GM20431 (cell line): ENCODE measurements around the gene TREML4.
"Not testable (repeated sequence)": the region's sequence is repeated elsewhere in the genome, so short reads cannot be mapped to it uniquely, and the experiment has no call there.

ENCODE experiments used
- in situ Hi-C: fragments of 300-500 bp; cut with MseI, MboI; formaldehyde crosslinking; loops from one replicate; pipeline ENCODE4 v1.15.0; 2020; ENCODE audit warnings: low sequenced_read_pairs; ENCODE audit not compliant: unreplicated experiment

Gene TREML4

GRCh38 chr6:41228096-41228495, at the start of gene TREML4:
TREML4 (plus strand) TSS chr6:41228349; CDS start chr6:41228428, 79 bp downstream.
- in situ Hi-C loops = no loop called here

- in situ Hi-C loops = no loop called here
These were observed 49.0 kb upstream of the TREML4 start for GRCh38 chr6:41179163-41179562.

- in situ Hi-C loops = no loop called here
These were observed 46.6 kb upstream of the TREML4 start for GRCh38 chr6:41181566-41181965.

GRCh38 chr6:41182069-41183034, 45.8 kb upstream of the TREML4 start:
- in situ Hi-C loops = no loop called here

GRCh38 chr6:41184761-41185160, 43.4 kb upstream of the TREML4 start:
- in situ Hi-C loops = no loop called here

- in situ Hi-C loops = no loop called here
These were observed 42.1 kb upstream of the TREML4 start for GRCh38 chr6:41186031-41186562.

GRCh38 chr6:41187924-41188886, 39.9 kb upstream of the TREML4 start:
- in situ Hi-C loops = no loop called here

- in situ Hi-C loops = not testable (repeated sequence)
These were observed 39.1 kb upstream of the TREML4 start for GRCh38 chr6:41189046-41189445.

- in situ Hi-C loops = no loop called here
These were observed 38.2 kb upstream of the TREML4 start for GRCh38 chr6:41189967-41190366.

GRCh38 chr6:41190791-41191190, 37.4 kb upstream of the TREML4 start:
- in situ Hi-C loops = no loop called here

GRCh38 chr6:41191569-41191968, 36.6 kb upstream of the TREML4 start:
- in situ Hi-C loops = no loop called here

- in situ Hi-C loops = no loop called here
These were observed 34.9 kb upstream of the TREML4 start for GRCh38 chr6:41193171-41193734.

- in situ Hi-C loops = no loop called here
These were observed 34.3 kb upstream of the TREML4 start for GRCh38 chr6:41193884-41194283.

- in situ Hi-C loops = no loop called here
These were observed 33.8 kb upstream of the TREML4 start for GRCh38 chr6:41194386-41194785.

GRCh38 chr6:41197234-41197633, 30.9 kb upstream of the TREML4 start:
- in situ Hi-C loops = no loop called here

- in situ Hi-C loops = no loop called here
These were observed 28.4 kb upstream of the TREML4 start for GRCh38 chr6:41199552-41200246.

GRCh38 chr6:41200296-41200900, 27.8 kb upstream of the TREML4 start:
- in situ Hi-C loops = no loop called here

- in situ Hi-C loops = no loop called here
These were observed 27.0 kb upstream of the TREML4 start, which contains the start of gene TREML2 for GRCh38 chr6:41200901-41201763. TREML2 (minus strand) TSS chr6:41201149; CDS start chr6:41201008, 141 bp downstream.
